Fibroblast of the aortic adventitia (primary cell): ENCODE data around the gene SPATA46. TPM values are rescaled to one million over a fixed set of nuclear protein-coding genes. Genes with fewer than 3 reads are reported as not detected.
A peak's percentile ranks its signal among the peaks of the same experiment; 100 is the strongest.
"Not testable (repeated sequence)": the region's sequence is repeated elsewhere in the genome, so short reads cannot be mapped to it uniquely, and the experiment has no call there.

ENCODE experiments used
- DNase-seq: peaks from one replicate; pipeline ENCODE4 v3.0.0-alpha.2; 2010; ENCODE audit warnings: low read depth
- H3K4me3 ChIP-seq: 2 replicates; pipeline ENCODE4 v1.5.1; 2011; ENCODE audit warnings: low read depth, mild to moderate bottlenecking, control low read depth, low read length, moderate library complexity
- total RNA-seq: library from RNA; depleted of rRNA; stranded (reverse); fragments of >200 nt; gene quantifications from 2 replicates; pipeline ENCODE4 v1.2.3, GENCODE V29; 2012; ENCODE audit warnings: low replicate concordance
- TF ChIP-seq, protein P1 (sequence below): IDR thresholded peaks from 2 replicates; pipeline ENCODE4 v1.5.1; 2011; ENCODE audit warnings: mild to moderate bottlenecking, low read length, control low read depth, inconsistent platforms; ENCODE audit not compliant: insufficient read depth

Gene SPATA46
- total RNA-seq, 1 donor: not detected

DNA sequence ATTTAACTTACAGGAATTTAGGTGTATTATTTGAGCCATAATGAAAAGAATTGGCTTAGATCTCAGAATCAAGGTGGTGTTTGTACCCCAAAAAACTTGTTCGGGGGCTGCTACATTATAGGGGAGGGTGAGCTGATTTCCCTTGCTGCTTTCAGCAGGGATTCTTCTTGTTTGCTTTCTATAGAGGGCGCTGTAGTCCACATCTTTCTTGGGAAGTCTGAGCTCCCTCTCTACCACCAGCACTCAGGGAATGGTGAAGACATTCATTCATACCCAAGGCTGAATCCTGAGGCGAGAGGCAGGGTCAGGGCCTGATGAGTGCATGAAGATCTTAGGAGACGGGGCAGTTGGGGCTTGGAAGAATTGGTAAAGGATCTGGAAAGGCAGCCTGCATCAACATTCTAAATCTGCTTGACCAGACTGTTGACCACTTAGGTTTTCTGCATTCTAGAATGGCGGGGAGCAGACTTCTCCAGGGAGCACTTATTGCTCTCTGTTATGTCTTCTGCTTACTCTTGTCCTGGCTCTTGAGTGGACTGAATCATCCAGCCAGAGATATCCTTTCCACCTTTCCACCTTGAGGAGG is 18.9 kb downstream of the SPATA46 start:
- TF ChIP-seq, protein P1, sequence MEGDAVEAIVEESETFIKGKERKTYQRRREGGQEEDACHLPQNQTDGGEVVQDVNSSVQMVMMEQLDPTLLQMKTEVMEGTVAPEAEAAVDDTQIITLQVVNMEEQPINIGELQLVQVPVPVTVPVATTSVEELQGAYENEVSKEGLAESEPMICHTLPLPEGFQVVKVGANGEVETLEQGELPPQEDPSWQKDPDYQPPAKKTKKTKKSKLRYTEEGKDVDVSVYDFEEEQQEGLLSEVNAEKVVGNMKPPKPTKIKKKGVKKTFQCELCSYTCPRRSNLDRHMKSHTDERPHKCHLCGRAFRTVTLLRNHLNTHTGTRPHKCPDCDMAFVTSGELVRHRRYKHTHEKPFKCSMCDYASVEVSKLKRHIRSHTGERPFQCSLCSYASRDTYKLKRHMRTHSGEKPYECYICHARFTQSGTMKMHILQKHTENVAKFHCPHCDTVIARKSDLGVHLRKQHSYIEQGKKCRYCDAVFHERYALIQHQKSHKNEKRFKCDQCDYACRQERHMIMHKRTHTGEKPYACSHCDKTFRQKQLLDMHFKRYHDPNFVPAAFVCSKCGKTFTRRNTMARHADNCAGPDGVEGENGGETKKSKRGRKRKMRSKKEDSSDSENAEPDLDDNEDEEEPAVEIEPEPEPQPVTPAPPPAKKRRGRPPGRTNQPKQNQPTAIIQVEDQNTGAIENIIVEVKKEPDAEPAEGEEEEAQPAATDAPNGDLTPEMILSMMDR: peak; percentile 58
- H3K4me3 ChIP-seq: no peak overlapping the region
- DNase-seq: peak; percentile 60

DNA sequence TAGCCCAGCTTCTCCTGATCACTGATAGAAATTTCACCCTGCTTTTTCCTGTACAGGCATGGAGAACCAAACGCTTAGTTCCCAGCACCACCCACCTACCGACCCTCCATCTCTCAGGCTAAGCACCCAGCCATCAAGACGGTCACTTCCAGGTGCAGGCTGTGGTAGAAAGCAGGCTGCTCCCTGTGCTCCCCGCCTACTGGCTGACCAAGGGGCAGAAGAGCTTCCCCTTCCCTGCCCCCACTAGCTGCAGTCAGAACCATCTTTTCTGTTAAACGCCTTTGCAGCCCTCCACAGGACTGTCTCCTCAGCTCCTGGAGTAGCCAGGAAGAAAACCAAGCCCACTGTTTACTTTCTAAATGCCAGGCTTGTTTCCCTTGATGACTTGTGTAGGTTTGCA is 23.0 kb downstream of the SPATA46 start:
- no peak for DNase-seq
- no peak overlapping the region for H3K4me3 ChIP-seq
- TF ChIP-seq, protein P1: no peak

DNA sequence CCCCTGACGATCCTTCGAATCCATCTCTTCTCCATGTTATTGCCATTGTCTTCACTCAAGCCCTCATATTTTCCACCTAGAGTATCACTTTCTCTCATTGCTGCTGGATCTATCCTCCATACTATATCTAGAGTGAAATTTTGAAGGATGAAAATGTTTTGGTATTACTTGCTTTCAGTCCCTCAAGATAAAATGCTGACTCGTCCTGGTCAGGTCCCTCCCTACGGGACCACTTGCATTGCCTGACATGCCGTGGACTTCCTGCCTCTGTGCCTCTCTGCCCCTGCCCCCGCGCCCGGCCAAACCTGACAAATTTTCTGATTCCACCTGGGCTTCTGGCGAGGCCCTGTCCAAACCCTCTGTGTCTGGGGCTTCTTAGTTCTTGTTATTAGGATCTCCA is 23.6 kb downstream of the SPATA46 start:
- DNase-seq: no peak
- TF ChIP-seq, protein P1: no peak
- H3K4me3 ChIP-seq: no peak overlapping the region

DNA sequence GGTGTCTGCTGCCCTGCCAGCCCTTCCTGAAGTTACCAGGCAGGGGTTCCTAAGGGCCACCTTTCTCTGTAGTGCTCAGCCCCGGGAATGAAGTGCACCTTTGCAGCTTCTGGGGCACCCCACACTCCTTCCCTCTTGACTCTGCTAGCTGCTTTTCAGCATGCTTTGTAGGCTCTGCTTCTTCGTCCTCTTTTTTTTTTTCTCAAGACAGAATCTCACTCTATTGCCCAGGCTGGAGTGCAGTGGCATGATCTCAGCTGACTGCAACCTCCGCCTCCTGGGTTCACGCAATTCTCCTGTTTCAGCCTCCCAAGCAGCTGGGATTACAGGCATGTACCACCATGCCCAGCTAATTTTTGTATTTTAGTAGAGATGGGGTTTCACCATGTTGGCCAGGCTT is 24.8 kb downstream of the SPATA46 start:
- DNase-seq, H3K4me3 ChIP-seq: not testable (repeated sequence)

DNA sequence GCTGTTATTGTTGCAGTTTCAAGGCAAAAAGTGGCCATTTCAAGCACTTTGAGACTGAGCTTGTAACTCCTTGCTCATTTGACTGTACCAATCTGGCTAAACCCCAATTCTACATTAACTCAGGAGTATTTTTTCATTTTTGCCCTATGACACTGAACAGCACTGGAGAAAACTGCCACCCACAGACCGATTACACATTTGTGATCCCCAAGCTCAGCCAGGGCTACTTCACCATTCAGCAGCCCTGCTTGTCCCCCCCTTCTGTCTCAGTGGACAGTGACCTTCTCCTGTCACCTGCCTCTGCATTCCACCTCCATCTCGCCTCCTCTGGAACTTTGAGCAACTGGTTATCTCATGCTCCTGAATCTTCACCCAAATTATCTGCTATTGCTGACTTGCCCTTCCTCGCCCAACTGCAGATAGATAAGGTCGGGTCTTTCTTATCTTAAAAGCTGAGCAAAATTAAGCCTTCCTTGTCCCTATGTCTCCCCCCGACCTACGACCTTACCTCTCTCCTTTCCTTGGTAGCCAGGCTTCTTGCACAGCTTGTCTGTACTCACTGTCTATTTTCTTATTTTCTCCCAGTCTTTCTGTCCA is 25.3 kb downstream of the SPATA46 start:
- no peak overlapping the region for H3K4me3 ChIP-seq
- DNase-seq: no peak
- TF ChIP-seq, protein P1: no peak

DNA sequence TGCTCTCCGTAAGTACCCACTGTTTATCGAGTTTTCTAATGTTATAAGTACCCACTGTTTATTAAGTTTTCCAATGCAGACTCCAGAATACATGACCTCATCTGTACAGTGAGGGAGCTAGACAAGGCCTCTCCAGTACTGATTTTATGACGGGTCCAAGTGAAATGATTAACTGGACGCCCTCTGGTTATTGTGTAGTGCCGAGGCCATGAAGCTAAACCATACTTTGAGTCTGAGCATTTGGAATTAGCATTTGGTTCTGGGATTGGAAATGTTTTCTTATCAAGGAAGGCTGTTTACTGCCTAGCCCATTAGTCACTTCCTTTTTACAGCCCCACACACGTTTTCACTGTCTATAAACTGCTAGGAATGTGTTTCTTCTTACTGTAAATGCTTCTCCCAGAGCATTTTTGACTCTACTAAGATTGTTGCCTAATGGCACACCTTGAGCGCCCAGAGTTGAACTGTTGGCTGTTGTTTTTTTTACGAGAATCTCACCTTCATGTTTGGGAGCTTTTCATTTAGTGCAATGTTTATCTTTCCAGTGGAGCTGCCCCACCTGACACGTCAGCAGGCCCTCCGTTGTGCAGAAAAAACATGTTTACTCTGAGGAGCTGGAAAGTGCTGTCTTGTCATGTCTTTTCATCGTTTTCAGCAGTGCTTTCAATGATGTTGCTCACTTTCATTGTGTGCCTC is 26.9 kb downstream of the SPATA46 start:
- no peak overlapping the region for H3K4me3 ChIP-seq
- DNase-seq: peak; percentile 78
- TF ChIP-seq, protein P1: no peak

DNA sequence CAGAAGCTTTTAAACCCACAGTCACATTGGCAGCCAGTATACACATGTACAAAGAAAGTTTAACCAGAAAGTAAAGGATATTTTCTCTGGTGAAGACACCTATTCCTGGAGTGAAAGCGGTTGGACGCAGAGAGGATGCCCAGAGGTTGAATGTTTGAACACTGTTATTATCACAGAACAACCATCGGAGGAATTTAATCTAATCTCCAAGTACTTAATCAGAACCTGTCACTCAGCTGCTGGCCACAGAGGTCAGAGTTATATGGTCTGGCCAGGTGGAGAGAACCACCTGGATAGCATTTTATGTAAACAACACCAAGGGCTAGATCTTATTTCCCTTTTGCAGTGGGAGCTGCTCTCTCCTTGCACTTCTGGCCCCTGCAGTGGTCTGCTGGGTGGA is 29.4 kb downstream of the SPATA46 start:
- no peak overlapping the region for H3K4me3 ChIP-seq
- DNase-seq: no peak
- TF ChIP-seq, protein P1: no peak
